Esophagus squamous epithelium (tissue), 5 donors: ENCODE measurements around the gene ACAD8. TPM values are rescaled to one million over a fixed set of nuclear protein-coding genes. Genes with fewer than 3 reads are reported as not detected.

Experiments
- DNase-seq: peaks from one replicate; lab custom pipeline; 2025; lab: John Stamatoyannopoulos, UW
- H3K27ac ChIP-seq, 4 donors: fragments of 200-600 bp; sonication (generic); one replicate each; pipeline ENCODE4 v1.5.1; 2016 to 2019; ENCODE audit warnings: mild to moderate bottlenecking in 1 of 4
- H3K27me3 ChIP-seq, 4 donors: fragments of 200-600 bp; sonication (generic); 1 replicate in 3 of 4; 2 replicates in 1 of 4; pipeline versions ENCODE4 v1.5.1 to v1.6.0; 2017 to 2021; ENCODE audit warnings: antibody characterized with exemption in 1 of 4
- H3K36me3 ChIP-seq, 3 donors: fragments of 200-600 bp; sonication (generic); one replicate each; pipeline ENCODE4 v1.5.1; 2016 to 2019
- H3K4me1 ChIP-seq, 3 donors: fragments of 200-600 bp; sonication (generic); one replicate each; pipeline ENCODE4 v1.5.1; 2017 to 2019
- H3K4me3 ChIP-seq, 4 donors: fragments of 200-600 bp; sonication (generic); 1 replicate in 3 of 4; 2 replicates in 1 of 4; pipeline ENCODE4 v1.5.1; 2016 to 2019; ENCODE audit warnings: mild to moderate bottlenecking in 2 of 4, moderate library complexity in 1 of 4
- H3K9me3 ChIP-seq, 3 donors: fragments of 200-600 bp; sonication (generic); one replicate each; pipeline ENCODE4 v1.5.1; 2016 to 2019
- POLR2A ChIP-seq, 4 donors: fragments of 450-650 bp; IDR thresholded peaks; one replicate each; pipeline ENCODE4 v1.6.1; 2017; ENCODE audit warnings: antibody characterized with exemption in 4 of 4, mild to moderate bottlenecking in 4 of 4, moderate library complexity in 3 of 4
- WGBS, 2 donors: methylation state at CpG; one replicate each; pipeline ENCODE4 v1.1.5; 2018; 5-methylcytosine and 5-hydroxymethylcytosine counted together
- intact Hi-C: fragments of 100-400 bp; cut with DNase I; formaldehyde crosslinking; loops from one replicate; pipeline ENCODE4 v1.15.0; 2022
- total RNA-seq, 4 donors: library from RNA; depleted of rRNA; stranded (reverse); fragments of >200 nt; gene quantifications; one replicate each; pipeline ENCODE4 v1.1.0, GENCODE V29; 2016
- TF ChIP-seq, protein P1 (sequence below), 6 experiments: fragments of 450-650 bp in 4 of 6; fragments of 200-600 bp in 2 of 6; sonication (generic) in 2 of 6; IDR thresholded peaks; one replicate each; pipeline ENCODE4 v1.5.1; 2016 to 2019; ENCODE audit warnings: antibody characterized with exemption in 6 of 6, mild to moderate bottlenecking in 4 of 6, moderate library complexity in 4 of 6
- donor health status: DM: yes; HTN: yes; CAD: no.

ACAD8 gene
- total RNA-seq, 4 donors from 2014 or later, result 11.3 to 25.1 (median 18.2) TPM

DNA sequence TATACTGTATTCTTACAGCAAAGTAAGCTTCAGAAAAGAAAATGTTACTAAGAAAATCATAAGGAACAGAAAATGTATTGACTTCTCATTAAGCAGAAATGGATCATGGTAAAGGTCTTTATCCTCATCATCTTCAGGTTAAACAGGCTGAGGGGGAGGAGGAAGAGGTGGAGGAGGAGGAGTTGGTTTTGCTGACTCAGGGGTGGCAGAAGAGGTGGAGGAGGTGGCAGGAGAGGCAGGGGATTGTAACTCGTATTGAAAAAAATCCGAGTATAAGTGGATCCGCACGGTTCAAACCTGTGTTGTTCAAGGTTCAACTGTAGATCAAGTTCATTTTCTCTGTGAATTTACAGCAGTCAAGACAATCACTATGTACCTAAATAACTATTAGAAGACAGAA is 35.8 kb downstream of the ACAD8 start:
- Histone ChIP-seq H3K27me3 (no peaks in the 10 kb centered on the region), H3K27ac (no peak overlapping the region), H3K36me3 (no peaks in the 10 kb centered on the region), H3K9me3 (no peaks in the 10 kb centered on the region), H3K4me1 (no peaks in the 10 kb centered on the region), H3K4me3 (no peak overlapping the region)
- WGBS, 2 donors, result 62 to 81% methylated on average over 4 of the region's 4 CpGs
- intact Hi-C loops, result no loop called here
- TF ChIP-seq, protein P1, sequence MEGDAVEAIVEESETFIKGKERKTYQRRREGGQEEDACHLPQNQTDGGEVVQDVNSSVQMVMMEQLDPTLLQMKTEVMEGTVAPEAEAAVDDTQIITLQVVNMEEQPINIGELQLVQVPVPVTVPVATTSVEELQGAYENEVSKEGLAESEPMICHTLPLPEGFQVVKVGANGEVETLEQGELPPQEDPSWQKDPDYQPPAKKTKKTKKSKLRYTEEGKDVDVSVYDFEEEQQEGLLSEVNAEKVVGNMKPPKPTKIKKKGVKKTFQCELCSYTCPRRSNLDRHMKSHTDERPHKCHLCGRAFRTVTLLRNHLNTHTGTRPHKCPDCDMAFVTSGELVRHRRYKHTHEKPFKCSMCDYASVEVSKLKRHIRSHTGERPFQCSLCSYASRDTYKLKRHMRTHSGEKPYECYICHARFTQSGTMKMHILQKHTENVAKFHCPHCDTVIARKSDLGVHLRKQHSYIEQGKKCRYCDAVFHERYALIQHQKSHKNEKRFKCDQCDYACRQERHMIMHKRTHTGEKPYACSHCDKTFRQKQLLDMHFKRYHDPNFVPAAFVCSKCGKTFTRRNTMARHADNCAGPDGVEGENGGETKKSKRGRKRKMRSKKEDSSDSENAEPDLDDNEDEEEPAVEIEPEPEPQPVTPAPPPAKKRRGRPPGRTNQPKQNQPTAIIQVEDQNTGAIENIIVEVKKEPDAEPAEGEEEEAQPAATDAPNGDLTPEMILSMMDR (IDR thresholded peaks at IDR 0.05), result no peak
- no peak for TF ChIP-seq POLR2A (IDR thresholded peaks at IDR 0.05)
- DNase-seq, result no peak

- Histone ChIP-seq H3K4me1 (no peaks in the 10 kb centered on the region), H3K27ac (no peak overlapping the region), H3K36me3 (no peaks in the 10 kb centered on the region), H3K27me3 (no peaks in the 10 kb centered on the region), H3K4me3 (no peak overlapping the region), H3K9me3 (no peaks in the 10 kb centered on the region)
- TF ChIP-seq, protein P1 (IDR thresholded peaks at IDR 0.05), result no peak
- no peak for TF ChIP-seq POLR2A (IDR thresholded peaks at IDR 0.05)
- whole genome bisulfite sequencing, 2 donors, result 46 to 51% methylated on average over 3 to 7 of the region's 12 CpGs
- intact Hi-C loops, result no loop called here
- no peak for DNase-seq
Observed at GRCh38 chr11:134289789-134290188, 36.4 kb downstream of the ACAD8 start.

GRCh38 chr11:134290646-134291045 is 37.3 kb downstream of the ACAD8 start:
- H3K36me3 ChIP-seq, result no peaks in the 10 kb centered on the region
- no peak for TF ChIP-seq POLR2A (IDR thresholded peaks at IDR 0.05)
- TF ChIP-seq, protein P1 (IDR thresholded peaks at IDR 0.05), result no peak
- no peak overlapping the region for H3K4me3 ChIP-seq
- H3K4me1 ChIP-seq, result no peaks in the 10 kb centered on the region
- WGBS, 2 donors, result 87 to 88% methylated on average over 7 of the region's 7 CpGs
- H3K27ac ChIP-seq, result no peak overlapping the region
- H3K9me3 ChIP-seq, result no peaks in the 10 kb centered on the region
- H3K27me3 ChIP-seq, result no peaks in the 10 kb centered on the region
- DNase-seq, result no peak
- intact Hi-C loops, result no loop called here

- Histone ChIP-seq H3K27me3 (no peaks in the 10 kb centered on the region), H3K27ac (no peak overlapping the region), H3K4me3 (no peak overlapping the region), H3K9me3 (no peaks in the 10 kb centered on the region), H3K36me3 (no peaks in the 10 kb centered on the region), H3K4me1 (no peaks in the 10 kb centered on the region)
- DNase-seq, result no peak
- TF ChIP-seq, protein P1 (IDR thresholded peaks at IDR 0.05), result no peak
- TF ChIP-seq POLR2A (IDR thresholded peaks at IDR 0.05), result no peak
- intact Hi-C loops, result no loop called here
- 79 to 89% methylated on average over 5 to 6 of the region's 6 CpGs for WGBS, 2 donors
Observed at GRCh38 chr11:134291196-134291595, 37.8 kb downstream of the ACAD8 start.

DNA sequence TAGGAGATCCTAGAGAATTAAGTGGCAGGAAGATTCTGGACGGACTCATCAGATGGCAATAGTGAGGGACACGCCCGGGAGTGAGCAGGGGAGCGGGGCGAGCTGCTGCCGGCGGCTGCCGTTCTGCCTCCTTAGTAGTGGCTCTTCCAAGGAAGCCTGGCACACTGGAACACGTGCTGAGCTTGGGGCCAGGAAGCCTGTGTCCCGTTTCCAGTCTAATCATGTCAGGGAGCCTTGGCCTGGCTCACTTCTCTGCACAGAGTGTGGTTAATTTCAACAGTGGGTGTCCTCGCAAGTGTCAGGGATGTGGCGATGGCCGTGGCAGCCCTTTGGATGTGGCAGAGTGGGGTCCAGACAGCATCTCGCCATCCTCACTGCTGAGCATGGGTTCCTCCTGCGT is 39.3 kb downstream of the ACAD8 start:
- no peak overlapping the region for H3K27ac ChIP-seq
- 89 to 92% methylated on average over 4 to 13 of the region's 15 CpGs for WGBS, 2 donors
- no peak for DNase-seq
- H3K36me3 ChIP-seq, result no peaks in the 10 kb centered on the region
- no peaks in the 10 kb centered on the region for H3K9me3 ChIP-seq
- no peaks in the 10 kb centered on the region for H3K4me1 ChIP-seq
- H3K27me3 ChIP-seq, result no peaks in the 10 kb centered on the region
- TF ChIP-seq POLR2A (IDR thresholded peaks at IDR 0.05), result no peak
- TF ChIP-seq, protein P1 (IDR thresholded peaks at IDR 0.05), result no peak
- no peak overlapping the region for H3K4me3 ChIP-seq
- intact Hi-C loops, result no loop called here
